ENCODE measurements around the gene GNMT. TPM values are rescaled to one million over a fixed set of nuclear protein-coding genes. Genes with fewer than 3 reads are reported as not detected.
"Not testable (repeated sequence)": the region's sequence is repeated elsewhere in the genome, so short reads cannot be mapped to it uniquely, and the experiment has no call there.

The GNMT gene
- total RNA-seq, 1 experiment from 2014 or later, result 0.24 TPM

GRCh38 chr6:42941356-42941755 is 19.2 kb upstream of the GNMT start:
- not testable (repeated sequence) for DNase-seq (ENCODE audit: low spot score)

DNA sequence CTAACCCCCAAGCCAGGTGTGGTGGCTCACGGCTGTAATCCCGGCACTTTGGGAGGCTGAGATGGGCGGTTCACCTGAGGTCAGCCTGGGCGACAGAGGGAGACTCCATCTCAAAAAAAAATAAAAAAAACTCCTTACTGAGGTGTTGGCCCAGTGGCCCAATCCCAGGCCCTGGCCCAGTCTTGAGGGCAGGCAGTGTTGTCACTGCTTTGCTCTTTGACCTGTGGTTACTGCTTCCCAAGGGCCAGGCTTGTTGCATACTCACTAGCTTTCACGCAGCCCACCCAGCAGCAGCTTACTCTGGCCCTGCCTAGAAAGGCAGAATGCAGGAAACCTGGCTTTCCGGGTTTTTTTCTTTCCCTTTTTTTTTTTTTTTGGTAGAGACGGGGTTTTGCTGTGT is 18.1 kb upstream of the GNMT start:
- DNase-seq (ENCODE audit: low spot score), result no peak

GRCh38 chr6:42947950-42948349 is 12.6 kb upstream of the GNMT start:
- DNase-seq (ENCODE audit: low spot score), result no peak

DNA sequence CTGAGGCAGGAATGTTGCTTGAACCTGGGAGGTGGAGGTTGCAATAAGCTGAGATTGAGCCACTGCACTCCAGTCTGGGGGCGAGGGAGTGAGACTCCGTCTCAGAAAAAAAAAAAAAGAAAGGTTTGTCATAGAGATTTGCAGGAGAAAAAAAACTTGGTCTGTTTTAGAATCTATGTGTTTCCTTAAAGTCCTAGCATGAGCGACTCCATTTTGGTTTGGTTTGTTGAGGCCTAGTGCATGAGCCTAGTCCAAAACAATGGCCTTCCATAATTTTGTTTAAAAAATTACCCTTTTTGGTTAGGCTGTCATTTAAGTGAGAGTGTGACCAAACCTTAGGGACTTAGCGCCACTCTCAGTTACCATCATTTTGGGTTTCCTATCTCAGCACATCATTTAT is 8.2 kb upstream of the GNMT start:
- no peak for DNase-seq (ENCODE audit: low spot score)

DNA sequence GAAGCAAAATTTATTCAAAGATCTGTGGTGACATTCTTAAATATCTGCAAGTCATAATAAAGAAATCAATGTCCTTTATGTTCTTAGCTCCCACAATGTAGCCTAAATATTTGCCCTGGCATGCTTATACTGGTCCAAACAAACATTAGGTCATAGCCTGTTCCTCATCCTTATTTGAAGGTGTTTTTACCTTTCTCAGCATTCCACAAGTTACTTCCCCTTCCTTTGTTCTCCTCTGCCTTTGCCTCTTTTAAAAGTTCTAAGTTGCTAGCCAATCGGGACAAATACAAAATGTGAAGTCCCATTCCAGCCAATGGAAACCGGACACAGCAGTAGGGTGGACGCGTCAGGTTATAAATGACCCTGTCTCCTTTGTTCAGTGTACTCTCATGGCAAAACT is 6.1 kb upstream of the GNMT start:
- DNase-seq (ENCODE audit: low spot score), result not testable (repeated sequence)

- DNase-seq (ENCODE audit: low spot score), result no peak
Measured at GRCh38 chr6:42958125-42958524, 2.4 kb upstream of the GNMT start.

- DNase-seq (ENCODE audit: low spot score), result no peak
Measured at GRCh38 chr6:42959917-42960242, 674 bp upstream of the GNMT start.

DNA sequence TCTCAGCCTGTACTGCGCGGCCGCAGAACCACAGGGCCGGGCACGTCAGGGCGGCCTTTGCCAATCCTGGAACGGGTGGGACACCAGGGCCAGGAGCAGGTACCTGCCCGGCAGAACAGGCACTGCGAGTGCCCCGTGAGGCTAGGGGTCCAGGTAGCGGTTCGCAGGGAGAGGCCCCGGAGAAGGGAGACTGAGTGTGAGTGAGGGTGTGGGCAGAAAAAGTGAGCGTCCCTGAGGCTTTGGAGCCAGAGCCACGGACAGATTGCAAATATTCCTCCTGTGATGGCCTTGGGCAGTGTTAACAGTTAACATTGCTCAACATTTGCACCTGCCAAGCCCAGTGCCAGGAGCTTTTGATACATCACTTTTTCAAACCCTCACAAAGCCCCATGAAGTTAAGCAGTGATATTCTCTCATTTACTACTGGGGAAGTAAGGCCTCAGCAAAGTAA is 491 bp downstream of the GNMT start:
- no peak for DNase-seq (ENCODE audit: low spot score)

GRCh38 chr6:42962096-42962495 is 1.5 kb downstream of the GNMT start:
- DNase-seq (ENCODE audit: low spot score), result no peak

- no peak for DNase-seq (ENCODE audit: low spot score)
Measured at GRCh38 chr6:42962502-42963178, 2.1 kb downstream of the GNMT start.

GRCh38 chr6:42963179-42963854 is 2.8 kb downstream of the GNMT start:
- DNase-seq (ENCODE audit: low spot score), result no peak

DNA sequence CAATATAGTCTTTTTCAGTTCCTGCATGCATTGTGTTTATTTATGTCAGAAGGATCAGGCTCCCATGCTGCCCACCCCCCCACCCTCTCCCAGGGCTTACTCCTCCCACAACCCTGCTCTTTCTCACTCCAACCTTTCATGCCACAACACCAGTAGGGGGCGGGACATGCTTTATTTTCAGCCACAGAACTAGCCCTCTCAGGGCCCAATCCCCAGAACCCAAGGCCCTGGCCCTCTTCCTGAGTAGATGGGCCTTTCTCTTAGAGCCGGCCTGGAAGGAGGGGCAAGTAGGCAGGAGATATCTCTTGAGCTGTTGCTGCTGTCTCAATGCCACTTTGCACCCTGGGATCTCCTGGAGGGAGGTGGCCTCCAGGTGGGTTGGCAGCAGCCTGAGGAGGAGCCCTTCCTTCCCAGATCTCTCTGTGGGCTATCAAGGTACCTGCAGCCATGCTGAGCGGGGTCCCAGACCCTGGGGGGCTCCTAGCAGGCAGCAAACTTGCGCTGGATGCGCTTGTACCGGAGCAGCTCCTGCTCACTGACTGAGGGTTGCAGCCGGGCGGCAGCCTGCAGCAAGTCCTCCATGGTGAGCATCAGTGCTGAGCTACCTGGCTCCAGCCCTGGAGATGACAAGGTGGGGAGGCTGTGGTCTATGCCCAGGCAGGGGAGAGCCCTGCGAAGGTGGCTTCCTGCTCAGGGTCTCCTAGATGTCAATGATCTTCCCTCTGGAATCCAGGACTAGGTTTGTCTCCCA is 3.5 kb downstream of the GNMT start:
- peak; percentile 45 for DNase-seq (ENCODE audit: low spot score)

DNA sequence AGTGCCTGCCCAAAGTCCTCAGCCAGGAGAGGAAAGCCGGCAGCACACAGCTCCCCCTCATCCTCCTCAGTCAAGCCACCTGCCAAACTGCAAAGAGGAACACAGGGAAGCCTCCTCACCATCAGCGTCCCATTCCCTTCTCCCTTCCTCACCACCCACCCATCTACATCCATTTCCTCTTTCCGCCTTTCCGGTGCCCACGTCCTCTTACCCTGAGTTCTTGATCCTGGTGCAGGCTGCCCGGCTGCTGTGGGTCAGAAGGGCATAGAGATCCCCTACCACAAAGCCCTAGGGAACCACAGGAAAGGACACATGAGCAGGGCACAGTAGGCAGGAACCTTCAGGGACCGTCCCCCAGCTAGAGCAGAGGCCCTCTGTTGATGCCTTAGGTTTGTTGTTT is 6.0 kb downstream of the GNMT start:
- DNase-seq (ENCODE audit: low spot score), result no peak

GRCh38 chr6:42967228-42967627 is 6.7 kb downstream of the GNMT start:
- DNase-seq (ENCODE audit: low spot score), result no peak

DNA sequence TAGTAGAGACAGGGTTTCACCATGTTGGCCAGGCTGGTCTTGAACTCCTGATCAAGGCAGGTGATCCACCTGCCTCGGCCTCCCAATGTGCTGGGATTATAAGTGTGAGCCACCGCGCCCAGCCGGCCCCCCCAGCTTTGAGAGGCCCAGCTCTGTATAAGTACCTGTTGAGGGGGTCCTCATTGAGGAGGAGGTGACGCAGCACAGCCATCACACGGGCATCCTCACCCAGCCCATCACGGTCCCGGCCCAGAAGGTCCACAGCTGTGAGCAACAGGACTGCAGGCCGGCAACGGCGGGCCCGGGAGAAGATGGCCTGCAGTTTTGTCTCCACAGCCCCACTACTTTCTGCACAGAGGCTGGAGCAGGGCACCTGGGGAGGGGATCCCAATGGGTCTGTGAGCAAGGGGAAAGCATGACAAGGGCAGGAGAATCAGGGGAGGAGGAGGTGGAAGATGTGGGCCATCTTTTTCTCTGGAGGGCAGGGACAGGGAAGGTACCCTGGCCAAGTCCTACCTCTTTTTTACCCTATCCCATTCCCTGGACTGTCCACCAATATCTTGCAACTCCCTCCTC is 7.7 kb downstream of the GNMT start:
- DNase-seq (ENCODE audit: low spot score), result no peak

DNA sequence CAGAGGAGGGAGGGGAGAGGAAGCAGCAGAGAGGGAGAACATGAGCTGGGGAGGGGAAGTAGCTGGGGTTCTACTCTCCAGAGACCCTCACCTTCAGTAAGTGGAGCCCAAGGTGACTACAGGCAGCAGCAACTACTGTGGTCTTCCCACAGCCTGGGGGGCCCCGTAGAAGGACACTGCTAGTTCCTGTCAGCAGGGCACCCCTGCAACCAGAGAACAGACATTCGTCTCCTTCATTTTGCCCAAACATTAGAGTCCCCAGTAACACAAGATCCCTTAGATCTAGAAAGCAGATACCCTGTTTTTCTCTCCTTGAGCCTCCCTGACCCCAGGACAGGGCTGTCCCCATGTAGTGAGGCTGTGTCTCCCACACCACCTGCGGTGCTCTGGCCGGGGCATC is 8.2 kb downstream of the GNMT start:
- DNase-seq (ENCODE audit: low spot score), result no peak

DNA sequence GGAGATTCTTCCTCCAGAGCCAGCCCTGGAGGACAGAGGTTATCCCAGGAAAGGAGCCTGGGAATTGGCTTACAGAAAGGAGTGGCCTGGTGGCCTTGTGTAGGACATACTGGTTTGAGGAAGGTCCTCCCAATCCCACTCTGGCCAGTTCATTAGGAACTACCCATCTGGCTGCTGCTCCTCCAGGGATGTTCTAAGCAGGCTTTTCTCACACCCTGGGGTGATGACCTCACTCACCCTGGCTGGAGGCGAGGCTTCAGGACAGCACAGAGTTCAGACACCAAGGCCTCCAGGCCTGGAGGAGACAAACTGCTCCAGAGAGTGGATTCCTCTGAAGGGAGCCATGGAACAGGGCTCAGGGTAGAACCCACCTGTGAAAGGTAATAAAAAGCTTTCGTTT is 8.9 kb downstream of the GNMT start:
- DNase-seq (ENCODE audit: low spot score), result no peak

DNA sequence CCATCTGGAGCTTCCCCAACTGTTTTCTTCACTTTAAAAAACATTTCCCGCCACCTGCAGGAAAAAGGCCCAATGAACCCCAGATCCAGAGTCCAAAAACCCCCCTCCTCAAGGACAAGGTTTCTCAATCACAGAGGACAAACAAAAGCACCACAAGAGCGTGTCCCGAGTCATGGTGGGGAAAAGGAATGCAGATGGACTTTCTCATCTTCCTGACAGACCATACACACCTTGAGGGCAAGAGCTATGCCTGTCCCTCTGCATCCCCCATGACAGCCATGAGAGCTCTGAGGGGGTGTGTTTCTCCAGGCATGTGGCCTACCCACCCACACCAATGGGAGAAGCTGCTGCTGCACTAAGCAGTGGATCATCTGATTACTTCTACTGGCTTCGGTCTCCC is 9.4 kb downstream of the GNMT start:
- DNase-seq (ENCODE audit: low spot score), result no peak

DNA sequence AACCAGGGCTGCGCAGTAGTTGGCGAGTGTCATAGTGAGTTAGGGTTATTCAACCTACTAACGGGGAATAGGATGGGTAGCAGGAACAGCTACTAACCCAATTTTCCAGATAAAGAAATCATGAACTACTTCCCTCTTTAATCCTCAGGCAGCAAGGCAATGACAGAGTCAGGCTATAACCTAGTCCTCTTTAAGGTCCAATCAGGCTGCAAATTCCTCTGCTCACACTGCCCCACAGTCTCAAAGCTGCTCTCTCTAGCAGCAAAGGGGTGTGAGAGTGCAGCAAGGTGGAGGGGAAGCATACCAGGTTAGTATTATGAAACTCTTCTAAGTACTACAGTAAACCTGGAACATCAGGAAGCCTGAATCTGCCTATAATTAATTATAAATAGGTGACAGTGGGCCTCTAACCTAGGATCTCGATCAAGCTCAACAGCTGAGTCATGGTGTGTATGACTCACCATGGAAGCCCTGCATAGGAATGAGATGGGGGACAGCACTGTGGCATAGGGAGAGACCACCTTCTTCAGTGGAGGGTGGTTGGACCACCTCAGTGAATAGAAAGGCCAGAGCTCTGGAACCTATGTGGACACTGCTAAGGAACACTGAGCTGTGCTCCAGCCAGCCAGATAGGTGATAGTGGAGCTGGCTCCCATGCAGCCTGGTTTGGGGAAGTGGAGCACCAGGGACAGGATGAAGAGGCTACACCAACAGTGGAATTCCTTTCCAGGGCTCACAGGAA is 10.5 kb downstream of the GNMT start:
- DNase-seq (ENCODE audit: low spot score), result peak; percentile 32

- no peak for DNase-seq (ENCODE audit: low spot score)
Measured at GRCh38 chr6:42971746-42972327, 11.3 kb downstream of the GNMT start.

- DNase-seq (ENCODE audit: low spot score), result no peak
Measured at GRCh38 chr6:42973926-42974325, 13.4 kb downstream of the GNMT start.
